GM12878 (cell line): Measurements from ENCODE around the gene C1orf198. TPM values are rescaled to one million over a fixed set of nuclear protein-coding genes. Genes with fewer than 3 reads are reported as not detected.

Experiments
- ATAC-seq: fragments of 200-7000 bp; cut with Tn5 transposase; 3 replicates; pipeline ENCODE4 v1.9.1; 2020; ENCODE audit warnings: mild to moderate bottlenecking, moderate library complexity
- BruUV-seq: library from RNA; stranded (reverse); fragments of 400-500 nt; replicated peaks from 2 replicates; lab custom pipeline; 2021; lab: Mats Ljungman, UMichigan
- CTCF ChIA-PET: fragments of 300-600 bp; sonication (Branson Sonifier 250); formaldehyde crosslinking; extraction: SDS; loops from one replicate; lab custom pipeline; 2021; ENCODE audit warnings: inconsistent platforms; lab: Yijun Ruan, JAX
- POLR2A ChIA-PET: fragments of 350-600 bp; formaldehyde crosslinking; extraction: SDS; loops from one replicate; lab custom pipeline; 2021; ENCODE audit warnings: inconsistent platforms; lab: Charles Lee
- RAD21 ChIA-PET: fragments of 300-600 bp; sonication (Branson Sonifier 250); formaldehyde crosslinking; loops from one replicate; lab custom pipeline; 2023; ENCODE audit warnings: antibody characterized with exemption; ENCODE audit not compliant: unreplicated experiment; lab: Charles Lee
- SMC1A ChIA-PET: fragments of 300-600 bp; sonication (Branson Sonifier 250); formaldehyde crosslinking; loops from one replicate; lab custom pipeline; 2023; ENCODE audit not compliant: unreplicated experiment, uncharacterized antibody; lab: Charles Lee
- DNase-seq: peaks from one replicate; pipeline ENCODE4 v3.0.0-alpha.2; 2011; ENCODE audit warnings: low read depth, low spot score
- FAIRE-seq: peaks from 3 replicates; lab custom pipeline; 2011; peaks lifted over from hg19 to GRCh38; lab: Jason Lieb, UNC
- H2AFZ ChIP-seq: 2 replicates; pipeline ENCODE4 v1.6.0; 2011; ENCODE audit warnings: low read depth, low read length, control low read depth; ENCODE audit not compliant: control insufficient read depth
- H3K27ac ChIP-seq: 2 replicates; pipeline ENCODE4 v1.5.1; 2011; ENCODE audit warnings: control low read depth; ENCODE audit not compliant: control insufficient read depth, insufficient read depth
- H3K27me3 ChIP-seq, 2 experiments: replicated peaks in 1 of 2; 2 replicates each; pipeline versions ENCODE4 v1.6.0 to v1.6.1; 2011; ENCODE audit warnings: low read length in 1 of 2; ENCODE audit not compliant: control insufficient read depth in 2 of 2, insufficient read depth in 2 of 2
- H3K36me3 ChIP-seq, 2 experiments: 2 replicates each; pipeline ENCODE4 v1.5.1; 2011; ENCODE audit warnings: low read length in 1 of 2; ENCODE audit not compliant: control insufficient read depth in 2 of 2, insufficient read depth in 2 of 2
- H3K4me1 ChIP-seq: 2 replicates; pipeline ENCODE4 v1.6.1; 2011; ENCODE audit warnings: mild to moderate bottlenecking, low read length, moderate library complexity, mixed read lengths; ENCODE audit not compliant: control insufficient read depth, insufficient read depth
- H3K4me2 ChIP-seq: 2 replicates; pipeline ENCODE4 v1.6.0; 2011; ENCODE audit warnings: control low read depth; ENCODE audit not compliant: control insufficient read depth, insufficient read depth
- H3K4me3 ChIP-seq: fragments of 200-600 bp; sonication (generic); 2 replicates; pipeline ENCODE4 v1.5.1; 2016
- H3K79me2 ChIP-seq: 2 replicates; pipeline ENCODE4 v1.6.0; 2011; ENCODE audit warnings: low read length; ENCODE audit not compliant: control insufficient read depth, insufficient read depth
- H3K9ac ChIP-seq: 2 replicates; pipeline ENCODE4 v1.8.0; 2011; ENCODE audit warnings: low read length, control low read depth, mixed read lengths; ENCODE audit not compliant: control insufficient read depth, insufficient read depth
- H3K9me3 ChIP-seq: replicated peaks from 3 replicates; pipeline ENCODE4 v1.5.1; 2011; ENCODE audit warnings: mild to moderate bottlenecking, low read length; ENCODE audit not compliant: control insufficient read depth, insufficient read depth
- H4K20me1 ChIP-seq: 2 replicates; pipeline ENCODE4 v1.6.0; 2011; ENCODE audit not compliant: control insufficient read depth, insufficient read depth
- CEBPZ ChIP-seq: fragments of 150-350 bp; IDR thresholded peaks from 2 replicates; pipeline ENCODE4 v1.6.1; 2016; ENCODE audit warnings: low read depth, low read length
- HCFC1 ChIP-seq: fragments of 150-350 bp; IDR thresholded peaks from 2 replicates; pipeline ENCODE4 v1.6.1; 2014; ENCODE audit warnings: low read length
- POLR2AphosphoS5 ChIP-seq: IDR thresholded peaks from 2 replicates; pipeline ENCODE4 v1.6.1; 2011; ENCODE audit warnings: mild to moderate bottlenecking, low read length, inconsistent platforms
- RFX5 ChIP-seq: IDR thresholded peaks from 2 replicates; pipeline ENCODE4 v1.6.1; 2011; ENCODE audit warnings: low read depth, low read length, improper control_type of control experiment
- SIX5 ChIP-seq: IDR thresholded peaks from 2 replicates; pipeline ENCODE4 v1.6.1; 2011; ENCODE audit warnings: mild to moderate bottlenecking, low read depth, low read length, moderate library complexity; ENCODE audit not compliant: severe bottlenecking
- ZNF24 ChIP-seq: fragments of 450-650 bp; IDR thresholded peaks from 2 replicates; pipeline ENCODE4 v1.6.1; 2017; ENCODE audit warnings: antibody characterized with exemption, mild to moderate bottlenecking
- WGBS: methylation state at CpG from one replicate; pipeline ENCODE4 v1.1.6; 2016; ENCODE audit warnings: low lambda C conversion rate; ENCODE audit not compliant: insufficient replicate concordance, insufficient coverage; ENCODE audit errors: missing lambda C conversion rate; 5-methylcytosine and 5-hydroxymethylcytosine counted together
- in situ Hi-C: fragments of 300-500 bp; cut with MboI; formaldehyde crosslinking; loops from 9 replicates; pipeline ENCODE4 v1.14.3; 2018; ENCODE audit warnings: mixed read lengths
- intact Hi-C: fragments of 100-400 bp; cut with micrococcal nuclease; formaldehyde crosslinking; loops from one replicate; pipeline ENCODE4 v1.14.2; 2022; ENCODE audit not compliant: unreplicated experiment
- polyA plus RNA-seq, 11 experiments: library from polyadenylated mRNA; depleted of rRNA in 4 of 11; unstranded in 6 of 11; stranded (reverse) in 5 of 11; fragments of >200 nt; fragmentation: Nextera tagmentation in 4 of 11; fragmentation: Illumina TruSeq in 1 of 11; extraction: Ambion mirVana in 4 of 11; extraction: Trizol in 1 of 11; gene quantifications; 1 replicate in 1 of 11; 2 replicates in 10 of 11; pipeline versions ENCODE4 v1.2.1 to v1.2.3, GENCODE V29; 2011 to 2016; ENCODE audit warnings: inconsistent platforms in 2 of 11, missing spikeins in 2 of 11, low read depth in 1 of 11
- total RNA-seq, 4 experiments: library from RNA; depleted of rRNA in 3 of 4; stranded (reverse); fragments of >200 nt in 3 of 4; fragmentation: Illumina TruSeq in 1 of 4; extraction: Trizol in 1 of 4; gene quantifications; 2 replicates each; pipeline versions ENCODE4 v1.2.1 to v1.2.3, GENCODE V29; 2013 to 2021
- TF ChIP-seq, protein P1 (sequence below): IDR thresholded peaks from 2 replicates; pipeline ENCODE4 v1.6.1; 2012; ENCODE audit warnings: low read depth, low read length, improper control_type of control experiment
- TF ChIP-seq, protein P2 (sequence below): fragments of 450-650 bp; IDR thresholded peaks from 2 replicates; pipeline ENCODE4 v1.6.1; 2016; ENCODE audit warnings: mild to moderate bottlenecking

Gene C1orf198
- total and polyA plus RNA-seq, 10 of the 15 experiments (the other 5 are each of a cell fraction or from before 2014, with no cell fraction given): 0.16 to 2.8 (median 1.1) TPM

GRCh38 chr1:230842801-230843200 is 25.5 kb downstream of the C1orf198 start:
- Histone ChIP-seq H3K36me3 (no peaks in the 10 kb centered on the region), H3K9me3 (no peaks in the 10 kb centered on the region), H3K27ac (no peak overlapping the region), H2AFZ (no peak overlapping the region), H3K9ac (no peak overlapping the region), H3K4me1 (no peaks in the 10 kb centered on the region), H3K27me3 (no peaks in the 10 kb centered on the region), H3K4me3 (no peak overlapping the region), H3K4me2 (no peak overlapping the region), H3K79me2 (no peaks in the 10 kb centered on the region), H4K20me1 (no peaks in the 10 kb centered on the region)
- no TSS peak for BruUV-seq
- intact Hi-C loops (no loop called here), in situ Hi-C loops (no loop called here)
- ATAC-seq (no peak), FAIRE-seq (no peak), DNase-seq (no peak)
- 78% methylated on average over 8 of the region's 8 CpGs for WGBS
- RAD21 ChIA-PET: no interaction called here
- SMC1A ChIA-PET: no interaction called here
- TF ChIP-seq HCFC1 (no peak), RFX5 (no peak), CEBPZ (no peak), ZNF24 (no peak), SIX5 (no peak), POLR2AphosphoS5 (no peak)
- TF ChIP-seq, protein P1, sequence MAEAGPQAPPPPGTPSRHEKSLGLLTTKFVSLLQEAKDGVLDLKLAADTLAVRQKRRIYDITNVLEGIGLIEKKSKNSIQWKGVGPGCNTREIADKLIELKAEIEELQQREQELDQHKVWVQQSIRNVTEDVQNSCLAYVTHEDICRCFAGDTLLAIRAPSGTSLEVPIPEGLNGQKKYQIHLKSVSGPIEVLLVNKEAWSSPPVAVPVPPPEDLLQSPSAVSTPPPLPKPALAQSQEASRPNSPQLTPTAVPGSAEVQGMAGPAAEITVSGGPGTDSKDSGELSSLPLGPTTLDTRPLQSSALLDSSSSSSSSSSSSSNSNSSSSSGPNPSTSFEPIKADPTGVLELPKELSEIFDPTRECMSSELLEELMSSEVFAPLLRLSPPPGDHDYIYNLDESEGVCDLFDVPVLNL: no peak
- TF ChIP-seq, protein P2, sequence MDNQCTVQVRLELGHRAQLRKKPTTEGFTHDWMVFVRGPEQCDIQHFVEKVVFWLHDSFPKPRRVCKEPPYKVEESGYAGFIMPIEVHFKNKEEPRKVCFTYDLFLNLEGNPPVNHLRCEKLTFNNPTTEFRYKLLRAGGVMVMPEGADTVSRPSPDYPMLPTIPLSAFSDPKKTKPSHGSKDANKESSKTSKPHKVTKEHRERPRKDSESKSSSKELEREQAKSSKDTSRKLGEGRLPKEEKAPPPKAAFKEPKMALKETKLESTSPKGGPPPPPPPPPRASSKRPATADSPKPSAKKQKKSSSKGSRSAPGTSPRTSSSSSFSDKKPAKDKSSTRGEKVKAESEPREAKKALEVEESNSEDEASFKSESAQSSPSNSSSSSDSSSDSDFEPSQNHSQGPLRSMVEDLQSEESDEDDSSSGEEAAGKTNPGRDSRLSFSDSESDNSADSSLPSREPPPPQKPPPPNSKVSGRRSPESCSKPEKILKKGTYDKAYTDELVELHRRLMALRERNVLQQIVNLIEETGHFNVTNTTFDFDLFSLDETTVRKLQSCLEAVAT: no peak
- POLR2A ChIA-PET: no interaction called here
- CTCF ChIA-PET: no interaction called here
